ENCODE results near the gene BICD1.

DNA sequence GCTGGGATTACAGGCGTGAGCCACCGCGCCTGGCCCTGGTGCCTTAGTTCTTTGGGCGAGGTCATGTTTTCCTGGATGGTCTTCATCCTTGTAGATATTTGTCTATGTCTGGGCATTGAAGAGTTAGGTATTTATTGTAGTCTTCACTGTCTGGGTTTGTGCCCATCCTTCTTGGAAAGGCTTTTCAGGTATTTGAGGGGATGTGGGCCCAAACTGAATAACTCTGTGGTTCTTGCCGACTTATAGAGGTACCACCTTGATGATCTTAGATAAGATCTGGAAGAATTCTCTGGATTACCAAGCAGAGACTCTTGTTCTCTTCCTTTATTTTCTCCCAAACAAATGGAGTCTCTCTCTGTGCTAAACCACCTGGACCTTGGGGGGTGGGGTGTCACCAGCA lies 311.6 kb downstream of the BICD1 start:
- no peak for TF ChIP-seq POLR2A (IDR thresholded peaks at IDR 0.05)
- TF ChIP-seq, protein P1, sequence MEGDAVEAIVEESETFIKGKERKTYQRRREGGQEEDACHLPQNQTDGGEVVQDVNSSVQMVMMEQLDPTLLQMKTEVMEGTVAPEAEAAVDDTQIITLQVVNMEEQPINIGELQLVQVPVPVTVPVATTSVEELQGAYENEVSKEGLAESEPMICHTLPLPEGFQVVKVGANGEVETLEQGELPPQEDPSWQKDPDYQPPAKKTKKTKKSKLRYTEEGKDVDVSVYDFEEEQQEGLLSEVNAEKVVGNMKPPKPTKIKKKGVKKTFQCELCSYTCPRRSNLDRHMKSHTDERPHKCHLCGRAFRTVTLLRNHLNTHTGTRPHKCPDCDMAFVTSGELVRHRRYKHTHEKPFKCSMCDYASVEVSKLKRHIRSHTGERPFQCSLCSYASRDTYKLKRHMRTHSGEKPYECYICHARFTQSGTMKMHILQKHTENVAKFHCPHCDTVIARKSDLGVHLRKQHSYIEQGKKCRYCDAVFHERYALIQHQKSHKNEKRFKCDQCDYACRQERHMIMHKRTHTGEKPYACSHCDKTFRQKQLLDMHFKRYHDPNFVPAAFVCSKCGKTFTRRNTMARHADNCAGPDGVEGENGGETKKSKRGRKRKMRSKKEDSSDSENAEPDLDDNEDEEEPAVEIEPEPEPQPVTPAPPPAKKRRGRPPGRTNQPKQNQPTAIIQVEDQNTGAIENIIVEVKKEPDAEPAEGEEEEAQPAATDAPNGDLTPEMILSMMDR (IDR thresholded peaks at IDR 0.05 in 8 of 11, conservative IDR thresholded peaks at IDR 0.05 in 3 of 11) = no peak

Data from spleen (tissue), 7 donors.